Ramos (cell line): ENCODE measurements around the gene ARID3A.

Experiments
- in situ Hi-C: fragments of 300-500 bp; cut with MboI; formaldehyde crosslinking; loops from one replicate; pipeline ENCODE4 v1.14.3; 2022; ENCODE audit warnings: low sequenced_read_pairs; ENCODE audit not compliant: unreplicated experiment

The ARID3A gene

DNA sequence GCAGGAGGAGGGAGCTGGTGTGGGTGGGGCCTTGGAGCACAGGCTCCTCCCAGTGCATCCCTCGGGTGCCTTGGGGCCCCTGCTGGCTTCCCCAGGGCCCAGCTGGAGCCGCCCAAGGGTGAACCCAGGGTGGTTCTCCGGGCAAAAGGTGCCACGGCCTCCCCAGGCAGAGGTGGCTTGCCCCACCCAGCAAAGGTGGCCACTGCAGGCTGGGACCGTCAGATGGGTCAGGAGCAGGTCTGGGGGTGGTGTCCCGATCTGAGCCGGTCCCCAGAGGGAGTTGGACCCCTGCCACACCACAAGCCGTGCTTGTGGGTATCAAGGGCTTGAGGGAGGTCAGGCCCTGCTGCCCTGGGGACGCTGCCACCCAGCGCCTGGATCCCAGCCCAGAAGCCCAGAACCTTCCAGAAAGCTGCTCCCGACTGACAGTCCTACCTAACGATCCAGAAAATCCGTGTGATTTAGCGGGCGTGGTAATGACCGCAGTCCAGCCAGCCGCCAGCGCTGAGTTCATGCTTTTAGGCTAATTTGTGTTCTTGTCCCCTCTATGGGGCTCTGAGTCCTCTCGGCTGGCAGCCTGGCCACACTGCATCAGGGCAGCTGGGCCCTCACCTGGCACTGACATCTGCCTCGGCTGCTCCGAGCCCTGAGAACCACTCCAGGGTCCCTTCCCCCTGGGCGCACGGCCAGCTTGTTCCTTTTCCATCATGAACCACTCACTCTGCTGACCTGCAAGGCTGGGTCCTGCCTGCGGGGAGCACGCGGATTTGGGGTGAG is 69.4 kb downstream of the ARID3A start:
- in situ Hi-C loops = no loop called here

DNA sequence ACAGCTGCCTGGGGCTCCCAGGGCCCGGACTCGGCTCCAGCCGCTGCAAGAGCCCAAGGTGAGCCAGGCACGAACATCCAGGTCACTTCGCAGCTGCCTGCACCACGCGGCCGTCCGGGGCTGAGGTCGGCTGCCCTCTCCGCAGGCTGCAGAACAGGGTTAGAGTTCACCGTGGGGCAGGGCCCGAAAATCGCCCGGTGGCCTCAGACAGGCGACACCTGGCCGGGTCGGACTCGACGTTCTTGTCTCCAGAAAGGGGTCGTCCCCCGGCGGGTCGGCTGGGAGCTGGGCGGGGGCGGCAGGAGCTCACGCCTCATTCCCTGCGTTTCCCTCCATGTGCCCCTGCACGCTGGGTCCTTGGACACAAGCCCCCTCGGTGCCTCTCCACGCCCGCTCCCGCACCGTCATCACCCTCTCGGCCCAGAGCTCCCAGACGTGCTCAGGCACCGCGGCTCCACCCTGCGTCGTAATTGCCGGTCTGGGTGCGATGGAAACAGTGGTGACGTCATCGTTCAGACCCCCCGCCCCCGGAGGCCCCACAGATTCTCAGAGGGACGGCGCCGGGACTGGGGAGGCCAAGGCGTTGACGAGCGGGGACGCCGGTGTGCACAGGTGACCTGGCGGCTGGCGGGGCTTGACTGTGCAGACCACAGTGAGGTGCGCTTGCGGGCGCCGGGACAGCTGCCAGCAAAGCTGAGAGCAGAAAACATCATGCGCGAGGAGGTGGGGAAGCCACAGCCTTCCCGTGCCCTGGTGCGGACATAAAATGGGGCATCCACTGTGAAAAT is 70.4 kb downstream of the ARID3A start:
- in situ Hi-C loops = no loop called here

DNA sequence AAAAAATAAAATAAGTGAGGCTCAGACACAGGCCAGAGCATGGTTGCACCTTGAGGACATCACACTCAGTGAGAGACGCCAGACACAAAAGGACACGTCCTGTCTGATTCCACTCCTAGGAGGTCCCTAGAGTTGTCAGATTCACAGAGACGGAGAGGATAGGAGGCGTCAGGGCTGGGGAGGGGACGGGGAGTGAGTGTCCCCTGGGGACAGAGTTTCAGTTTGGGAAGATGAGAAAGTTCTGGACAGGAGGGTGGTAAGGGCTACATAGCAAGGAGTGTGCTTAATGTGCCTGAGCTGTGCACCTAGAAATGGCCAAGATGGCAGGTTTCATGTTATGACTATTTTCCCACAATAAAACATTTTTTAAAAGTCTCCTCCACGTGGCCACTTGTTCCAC is 72.2 kb downstream of the ARID3A start:
- in situ Hi-C loops = no loop called here

DNA sequence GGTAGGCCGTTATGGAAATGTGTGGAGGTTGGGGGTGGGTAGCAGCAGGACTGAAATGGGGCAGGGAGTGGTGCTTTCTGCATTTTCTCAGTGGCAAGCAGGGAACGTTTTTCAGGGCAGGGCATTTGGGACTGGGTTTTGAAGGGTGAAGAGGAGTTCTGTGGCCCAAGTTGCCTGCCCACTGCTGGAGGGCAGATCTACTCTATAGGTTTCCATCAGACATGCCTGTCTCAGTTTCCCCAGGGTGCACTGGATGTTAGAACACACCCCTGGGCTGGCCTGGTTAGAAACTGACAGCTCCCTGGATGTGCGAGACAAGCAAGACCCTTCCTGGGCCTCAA is 73.5 kb downstream of the ARID3A start:
- in situ Hi-C loops = no loop called here

DNA sequence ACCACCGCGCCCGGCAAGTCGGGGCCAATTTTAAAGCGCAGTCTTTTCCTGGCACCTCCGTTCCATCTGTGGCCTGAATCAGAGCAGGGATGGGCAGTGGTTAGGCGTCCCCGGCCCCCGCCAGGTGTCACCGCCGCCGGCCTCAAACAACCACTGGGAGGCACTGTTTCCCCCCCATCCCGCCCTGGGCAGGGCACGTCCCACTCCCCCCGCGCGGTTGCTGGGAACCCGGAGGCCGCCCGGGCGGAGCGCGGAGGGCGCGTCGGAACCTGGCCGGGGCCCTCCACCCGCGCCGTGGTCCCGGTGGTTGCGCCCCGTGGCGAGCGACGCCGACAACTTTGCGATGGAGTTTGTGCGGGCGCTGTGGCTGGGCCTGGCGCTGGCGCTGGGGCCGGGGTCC is 74.3 kb downstream of the ARID3A start, which contains the start of gene GRIN3B:
TSS of gene GRIN3B (plus strand) at position 325 of the 400 bp plus-strand sequence. CDS start at position 344, 19 bp downstream.
- in situ Hi-C loops = no loop called here

DNA sequence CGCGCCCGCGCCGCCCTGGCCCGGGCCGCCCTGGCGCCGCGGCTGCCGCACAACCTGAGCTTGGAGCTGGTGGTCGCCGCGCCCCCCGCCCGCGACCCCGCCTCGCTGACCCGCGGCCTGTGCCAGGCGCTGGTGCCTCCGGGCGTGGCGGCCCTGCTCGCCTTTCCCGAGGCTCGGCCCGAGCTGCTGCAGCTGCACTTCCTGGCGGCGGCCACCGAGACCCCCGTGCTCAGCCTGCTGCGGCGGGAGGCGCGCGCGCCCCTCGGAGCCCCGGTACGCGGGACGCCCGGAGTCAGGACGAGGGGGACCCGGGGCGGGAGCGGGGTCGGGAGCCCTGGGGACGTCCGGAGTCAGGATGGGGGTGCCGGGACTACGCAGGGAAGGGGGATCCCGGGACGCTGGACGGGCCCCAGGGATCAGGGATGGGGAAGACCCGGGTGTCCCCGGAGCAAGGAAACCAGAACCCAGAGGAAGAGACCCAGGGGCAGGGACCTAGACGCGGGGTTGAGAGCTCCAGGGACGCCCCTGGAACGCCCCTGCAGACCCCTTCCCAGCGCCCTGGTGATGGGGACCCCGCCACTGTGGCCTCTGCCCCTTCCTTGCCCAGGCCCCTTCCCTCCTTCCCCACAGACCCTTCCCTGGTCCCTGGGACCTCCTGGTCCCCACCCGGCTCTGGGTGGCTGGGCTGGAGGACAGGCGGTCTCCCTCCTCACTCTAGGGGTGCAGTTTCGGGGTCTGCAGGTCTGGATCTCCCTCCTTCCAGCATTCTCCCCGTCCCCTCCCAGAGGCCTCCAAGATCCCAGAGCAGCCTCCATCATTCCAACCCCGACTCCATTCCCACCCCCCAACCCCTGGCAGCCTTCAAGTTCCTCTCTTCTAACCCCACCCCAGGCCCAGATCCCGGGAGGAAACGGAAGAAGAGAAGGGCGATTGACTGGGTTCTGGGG is 75.0 kb downstream of the ARID3A start:
- in situ Hi-C loops = no loop called here

DNA sequence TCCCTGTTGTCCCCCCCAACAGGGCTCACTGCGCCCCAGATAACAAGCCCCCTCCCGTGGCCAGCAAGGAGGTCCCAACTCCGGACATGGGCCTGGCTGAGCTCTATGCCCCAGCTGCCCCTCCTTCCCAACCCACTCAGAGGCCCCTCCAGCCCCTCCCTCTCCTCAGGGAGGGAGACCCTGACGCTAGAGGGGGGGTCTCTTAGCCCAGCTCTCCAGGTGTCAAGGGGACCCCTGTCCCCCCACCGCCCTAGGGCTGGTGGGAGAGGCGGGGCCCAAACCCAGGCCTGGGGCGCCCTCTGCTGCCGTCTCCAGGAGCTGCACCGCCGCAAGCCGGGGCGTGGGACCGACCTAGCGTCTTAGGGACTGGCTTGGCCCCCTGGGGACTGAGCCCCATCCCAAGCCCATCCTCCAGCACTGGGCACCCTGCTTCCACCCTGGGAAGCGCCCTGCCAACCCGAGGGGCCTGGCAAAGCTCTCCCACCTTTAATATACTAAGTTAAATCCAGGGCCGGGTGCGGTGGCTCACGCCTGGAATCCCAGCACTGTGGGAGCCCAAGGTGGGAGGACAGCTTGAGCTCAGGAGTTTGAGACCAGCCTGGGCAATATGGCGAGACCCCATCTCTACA is 75.8 kb downstream of the ARID3A start:
- in situ Hi-C loops = no loop called here

DNA sequence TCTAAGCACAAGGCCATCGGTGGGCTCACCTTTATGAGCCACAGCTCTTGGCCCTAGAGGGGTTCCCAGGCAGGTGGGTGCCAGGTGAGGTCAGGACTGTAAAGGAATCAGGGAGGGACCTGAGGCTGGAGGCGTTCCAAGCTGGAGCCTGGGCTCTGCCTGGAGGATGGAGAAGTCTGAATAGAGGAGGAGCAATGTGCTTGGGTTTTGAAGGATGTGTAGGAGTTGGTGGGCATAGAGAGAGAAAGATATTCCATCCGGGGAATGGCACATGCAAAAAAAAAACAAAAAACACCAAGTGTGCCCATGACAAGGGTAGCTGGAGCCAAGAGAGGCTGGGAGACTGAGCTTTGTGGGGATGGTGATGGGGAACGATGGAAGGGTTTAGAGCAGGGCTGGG is 76.8 kb downstream of the ARID3A start:
- in situ Hi-C loops = no loop called here

DNA sequence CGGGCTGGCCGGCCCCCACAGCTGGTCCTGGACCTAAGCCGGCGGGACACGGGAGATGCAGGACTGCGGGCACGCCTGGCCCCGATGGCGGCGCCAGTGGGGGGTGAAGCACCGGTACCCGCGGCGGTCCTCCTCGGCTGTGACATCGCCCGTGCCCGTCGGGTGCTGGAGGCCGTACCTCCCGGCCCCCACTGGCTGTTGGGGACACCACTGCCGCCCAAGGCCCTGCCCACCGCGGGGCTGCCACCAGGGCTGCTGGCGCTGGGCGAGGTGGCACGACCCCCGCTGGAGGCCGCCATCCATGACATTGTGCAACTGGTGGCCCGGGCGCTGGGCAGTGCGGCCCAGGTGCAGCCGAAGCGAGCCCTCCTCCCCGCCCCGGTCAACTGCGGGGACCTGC is 77.4 kb downstream of the ARID3A start:
- in situ Hi-C loops = no loop called here

DNA sequence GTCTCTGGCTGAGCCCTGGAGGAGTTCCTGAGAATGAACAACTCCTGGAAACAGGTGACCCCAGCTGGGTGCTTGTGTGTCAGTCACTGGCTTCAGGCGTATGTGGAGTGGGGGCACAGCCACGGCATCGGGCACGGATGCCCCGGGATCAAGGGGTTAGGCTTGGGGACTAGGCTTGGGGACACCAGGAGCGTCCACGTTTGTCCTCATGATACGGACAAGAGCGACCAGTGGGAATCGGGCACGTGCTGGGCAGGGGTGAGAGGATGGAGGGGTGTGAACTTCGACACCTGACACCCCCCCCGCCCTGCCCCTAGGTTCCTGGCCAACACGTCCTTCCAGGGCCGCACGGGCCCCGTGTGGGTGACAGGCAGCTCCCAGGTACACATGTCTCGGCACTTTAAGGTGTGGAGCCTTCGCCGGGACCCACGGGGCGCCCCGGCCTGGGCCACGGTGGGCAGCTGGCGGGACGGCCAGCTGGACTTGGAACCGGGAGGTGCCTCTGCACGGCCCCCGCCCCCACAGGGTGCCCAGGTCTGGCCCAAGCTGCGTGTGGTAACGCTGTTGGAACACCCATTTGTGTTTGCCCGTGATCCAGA is 78.5 kb downstream of the ARID3A start:
- in situ Hi-C loops = no loop called here

DNA sequence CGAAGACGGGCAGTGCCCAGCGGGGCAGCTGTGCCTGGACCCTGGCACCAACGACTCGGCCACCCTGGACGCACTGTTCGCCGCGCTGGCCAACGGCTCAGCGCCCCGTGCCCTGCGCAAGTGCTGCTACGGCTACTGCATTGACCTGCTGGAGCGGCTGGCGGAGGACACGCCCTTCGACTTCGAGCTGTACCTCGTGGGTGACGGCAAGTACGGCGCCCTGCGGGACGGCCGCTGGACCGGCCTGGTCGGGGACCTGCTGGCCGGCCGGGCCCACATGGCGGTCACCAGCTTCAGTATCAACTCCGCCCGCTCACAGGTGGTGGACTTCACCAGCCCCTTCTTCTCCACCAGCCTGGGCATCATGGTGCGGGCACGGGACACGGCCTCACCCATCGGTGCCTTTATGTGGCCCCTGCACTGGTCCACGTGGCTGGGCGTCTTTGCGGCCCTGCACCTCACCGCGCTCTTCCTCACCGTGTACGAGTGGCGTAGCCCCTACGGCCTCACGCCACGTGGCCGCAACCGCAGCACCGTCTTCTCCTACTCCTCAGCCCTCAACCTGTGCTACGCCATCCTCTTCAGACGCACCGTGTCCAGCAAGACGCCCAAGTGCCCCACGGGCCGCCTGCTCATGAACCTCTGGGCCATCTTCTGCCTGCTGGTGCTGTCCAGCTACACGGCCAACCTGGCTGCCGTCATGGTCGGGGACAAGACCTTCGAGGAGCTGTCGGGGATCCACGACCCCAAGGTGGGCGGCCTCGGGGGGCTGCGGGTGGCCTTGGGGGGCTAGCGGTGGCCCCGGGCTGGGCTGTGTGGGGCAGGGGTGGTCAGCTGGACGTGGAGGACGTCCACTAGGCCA is 79.2 kb downstream of the ARID3A start:
- in situ Hi-C loops = no loop called here

DNA sequence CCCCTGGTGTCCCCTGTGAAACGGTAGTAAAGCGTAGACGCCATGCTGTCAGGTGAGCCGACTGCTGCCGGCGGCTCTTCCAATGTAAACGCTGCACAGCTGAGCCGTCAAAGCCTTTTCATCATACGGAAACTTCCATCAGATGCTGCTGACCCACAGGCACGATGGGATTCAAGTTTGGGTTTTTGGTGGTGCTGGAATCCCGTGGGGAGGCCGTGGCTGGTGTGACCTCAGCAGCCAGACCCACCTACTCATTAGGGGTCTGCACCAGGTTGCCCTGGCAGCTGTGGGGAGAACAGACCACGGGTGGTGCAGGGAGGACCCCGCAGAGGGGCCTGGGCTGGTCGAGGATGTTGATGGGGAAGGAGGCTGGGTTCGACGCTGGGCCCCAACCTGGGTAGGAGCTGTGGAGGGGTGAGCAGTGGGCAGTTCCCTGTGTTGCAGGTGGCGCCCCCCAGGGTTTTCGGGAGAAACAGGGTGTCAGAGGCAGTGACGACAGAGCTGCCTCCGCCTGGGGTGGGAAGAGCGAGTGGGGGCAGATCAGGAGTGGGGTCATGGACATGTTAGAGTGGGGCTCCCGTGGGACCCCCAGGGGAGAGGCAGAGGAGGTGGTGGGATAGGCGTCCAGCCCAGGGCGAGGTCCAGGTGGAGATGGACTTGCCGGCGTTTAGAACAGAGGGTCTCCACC is 81.0 kb downstream of the ARID3A start:
- in situ Hi-C loops = no loop called here

DNA sequence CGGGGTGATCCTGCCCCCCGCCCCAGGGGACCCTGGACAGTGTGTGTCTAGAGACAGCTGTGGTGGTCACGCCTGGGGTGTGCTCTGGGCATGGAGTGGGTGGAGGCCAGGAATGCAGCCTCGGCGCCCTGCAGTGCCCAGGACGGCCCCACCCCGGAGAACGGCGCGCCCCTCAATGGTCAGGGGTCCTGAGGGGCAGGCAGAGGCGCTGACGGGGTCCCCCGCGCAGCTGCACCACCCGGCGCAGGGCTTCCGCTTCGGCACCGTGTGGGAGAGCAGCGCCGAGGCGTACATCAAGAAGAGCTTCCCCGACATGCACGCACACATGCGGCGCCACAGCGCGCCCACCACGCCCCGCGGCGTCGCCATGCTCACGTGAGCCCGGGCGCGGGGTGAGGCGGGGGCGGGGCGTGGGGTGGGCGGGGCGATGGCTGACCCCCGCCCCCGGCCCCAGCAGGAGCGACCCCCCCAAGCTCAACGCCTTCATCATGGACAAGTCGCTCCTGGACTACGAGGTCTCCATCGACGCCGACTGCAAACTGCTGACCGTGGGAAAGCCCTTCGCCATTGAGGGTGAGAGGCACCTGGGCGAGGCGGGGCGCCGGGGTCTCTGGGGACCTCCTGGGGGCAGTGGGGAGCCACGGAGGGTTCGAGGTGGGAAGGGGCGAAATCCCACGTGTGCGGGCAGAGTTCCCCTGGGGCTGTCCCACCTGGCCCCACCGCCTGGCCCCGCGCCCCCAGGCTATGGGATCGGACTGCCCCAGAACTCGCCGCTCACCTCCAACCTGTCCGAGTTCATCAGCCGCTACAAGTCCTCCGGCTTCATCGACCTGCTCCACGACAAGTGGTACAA is 81.8 kb downstream of the ARID3A start:
- in situ Hi-C loops = no loop called here

DNA sequence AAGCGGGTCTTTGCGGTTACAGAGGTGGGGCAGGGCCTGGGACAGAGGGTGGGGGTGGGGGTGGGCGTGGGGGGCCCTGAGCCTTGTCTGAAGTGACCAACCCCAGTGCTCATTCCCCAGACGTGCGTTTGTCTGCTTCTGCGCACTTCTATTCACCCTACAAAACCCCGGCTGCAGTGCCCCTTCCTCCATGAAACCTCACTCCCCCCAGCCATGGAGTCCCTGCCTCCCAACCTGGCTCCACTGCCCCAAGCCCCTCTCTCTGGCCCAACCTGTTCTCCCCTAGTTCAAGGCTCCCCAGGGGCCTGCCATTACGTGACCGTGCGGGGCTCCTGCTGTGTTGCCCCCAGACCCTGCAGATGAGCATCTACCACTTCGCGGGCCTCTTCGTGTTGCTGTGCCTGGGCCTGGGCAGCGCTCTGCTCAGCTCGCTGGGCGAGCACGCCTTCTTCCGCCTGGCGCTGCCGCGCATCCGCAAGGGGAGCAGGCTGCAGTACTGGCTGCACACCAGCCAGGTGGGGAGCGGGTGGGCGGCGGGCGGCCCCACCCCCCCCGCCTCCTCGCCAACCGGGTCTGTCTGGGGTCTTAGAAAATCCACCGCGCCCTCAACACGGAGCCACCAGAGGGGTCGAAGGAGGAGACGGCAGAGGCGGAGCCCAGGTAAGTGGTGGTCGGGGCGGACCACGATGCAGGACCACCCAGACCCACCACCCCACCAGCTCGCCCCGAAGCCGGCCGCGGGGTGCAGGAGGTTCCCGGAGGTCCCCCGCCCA is 82.6 kb downstream of the ARID3A start:
- in situ Hi-C loops = no loop called here

DNA sequence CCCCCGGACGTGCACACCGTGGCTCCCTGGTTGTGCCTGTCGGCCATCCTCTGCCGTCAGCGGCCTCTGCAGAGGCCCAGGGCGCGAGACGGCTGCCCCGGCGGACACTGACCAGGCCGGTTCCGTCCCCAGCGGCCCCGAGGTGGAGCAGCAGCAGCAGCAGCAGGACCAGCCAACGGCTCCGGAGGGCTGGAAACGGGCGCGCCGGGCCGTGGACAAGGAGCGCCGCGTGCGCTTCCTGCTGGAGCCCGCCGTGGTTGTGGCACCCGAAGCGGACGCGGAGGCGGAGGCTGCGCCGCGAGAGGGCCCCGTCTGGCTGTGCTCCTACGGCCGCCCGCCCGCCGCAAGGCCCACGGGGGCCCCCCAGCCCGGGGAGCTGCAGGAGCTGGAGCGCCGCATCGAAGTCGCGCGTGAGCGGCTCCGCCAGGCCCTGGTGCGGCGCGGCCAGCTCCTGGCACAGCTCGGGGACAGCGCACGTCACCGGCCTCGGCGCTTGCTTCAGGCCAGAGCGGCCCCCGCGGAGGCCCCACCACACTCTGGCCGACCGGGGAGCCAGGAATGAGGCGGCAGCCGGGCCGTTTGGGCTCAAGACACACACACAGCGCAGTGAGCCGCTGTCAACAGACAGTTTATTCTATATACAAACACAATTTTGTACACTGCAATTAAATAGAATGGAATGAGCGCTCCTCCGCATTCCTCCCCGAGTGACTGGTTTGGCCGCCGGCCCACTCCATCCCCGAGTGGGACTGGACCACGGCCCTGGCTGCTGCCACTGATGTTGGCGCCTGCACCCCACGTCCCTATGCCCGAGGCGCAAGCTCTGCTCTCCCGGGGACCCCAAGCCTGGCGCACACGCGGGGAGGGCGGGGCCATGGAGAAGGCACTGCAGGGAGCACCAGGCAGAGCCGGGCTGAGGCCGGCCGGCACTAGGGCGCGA is 83.5 kb downstream of the ARID3A start:
- in situ Hi-C loops = no loop called here
